ENCODE measurements around the gene HPCA. TPM values are rescaled to one million over a fixed set of nuclear protein-coding genes. Genes with fewer than 3 reads are reported as not detected.

HPCA gene
- total RNA-seq, 1 experiment from 2014 or later = not detected

- intact Hi-C loops (cut with micrococcal nuclease; ENCODE audit: unreplicated experiment) = no loop called here
- Mint-ChIP-seq H3K4me1 (ENCODE audit: low read depth, unreplicated experiment) (peaks cover 36% of the 10 kb centered on the region), H3K36me3 (ENCODE audit: insufficient read depth, unreplicated experiment) (peaks cover 17% of the 10 kb centered on the region), H3K27ac (ENCODE audit: unreplicated experiment) (no peak overlapping the region), H3K9me3 (ENCODE audit: low read depth, unreplicated experiment) (no peaks in the 10 kb centered on the region), H3K4me3 (ENCODE audit: low read depth, unreplicated experiment) (no peak overlapping the region), H3K27me3 (ENCODE audit: unreplicated experiment) (peaks cover 52% of the 10 kb centered on the region)
- no peak for TF ChIP-seq CTCF (IDR thresholded peaks at IDR 0.05; ENCODE audit: unreplicated experiment)
- BruUV-seq (replicated peaks) = no TSS peak
- no peak for DNase-seq
- CTCF ChIA-PET = no interaction called here
These were observed 4.1 kb upstream of the HPCA start for GRCh38 chr1:32881871-32882850.

- H3K27me3 Mint-ChIP-seq (ENCODE audit: unreplicated experiment) = peaks cover 54% of the 10 kb centered on the region
- no peak overlapping the region for H3K27ac Mint-ChIP-seq (ENCODE audit: unreplicated experiment)
- peaks cover 17% of the 10 kb centered on the region for H3K36me3 Mint-ChIP-seq (ENCODE audit: insufficient read depth, unreplicated experiment)
- no peaks in the 10 kb centered on the region for H3K9me3 Mint-ChIP-seq (ENCODE audit: low read depth, unreplicated experiment)
- no TSS peak for BruUV-seq (replicated peaks)
- CTCF ChIA-PET = no interaction called here
- no peak for TF ChIP-seq CTCF (IDR thresholded peaks at IDR 0.05; ENCODE audit: unreplicated experiment)
- H3K4me1 Mint-ChIP-seq (ENCODE audit: low read depth, unreplicated experiment) = peaks cover 29% of the 10 kb centered on the region
- no peak overlapping the region for H3K4me3 Mint-ChIP-seq (ENCODE audit: low read depth, unreplicated experiment)
- DNase-seq = no peak
- intact Hi-C loops (cut with micrococcal nuclease; ENCODE audit: unreplicated experiment) = no loop called here
These were observed 2.8 kb upstream of the HPCA start for GRCh38 chr1:32883338-32884031.

- TF ChIP-seq CTCF (IDR thresholded peaks at IDR 0.05; ENCODE audit: unreplicated experiment) = no peak
- DNase-seq = no peak
- H3K36me3 Mint-ChIP-seq (ENCODE audit: insufficient read depth, unreplicated experiment) = peaks cover 17% of the 10 kb centered on the region
- H3K4me1 Mint-ChIP-seq (ENCODE audit: low read depth, unreplicated experiment) = peaks cover 29% of the 10 kb centered on the region
- CTCF ChIA-PET = no interaction called here
- intact Hi-C loops (cut with micrococcal nuclease; ENCODE audit: unreplicated experiment) = no loop called here
- peaks cover 59% of the 10 kb centered on the region for H3K27me3 Mint-ChIP-seq (ENCODE audit: unreplicated experiment)
- H3K27ac Mint-ChIP-seq (ENCODE audit: unreplicated experiment) = no peak overlapping the region
- no TSS peak for BruUV-seq (replicated peaks)
- H3K4me3 Mint-ChIP-seq (ENCODE audit: low read depth, unreplicated experiment) = no peak overlapping the region
- no peaks in the 10 kb centered on the region for H3K9me3 Mint-ChIP-seq (ENCODE audit: low read depth, unreplicated experiment)
These were observed 2.3 kb upstream of the HPCA start for GRCh38 chr1:32884032-32884372.

- CTCF ChIA-PET = no interaction called here
- H3K36me3 Mint-ChIP-seq (ENCODE audit: insufficient read depth, unreplicated experiment) = peaks cover 17% of the 10 kb centered on the region
- intact Hi-C loops (cut with micrococcal nuclease; ENCODE audit: unreplicated experiment) = no loop called here
- no peak overlapping the region for H3K27ac Mint-ChIP-seq (ENCODE audit: unreplicated experiment)
- no peaks in the 10 kb centered on the region for H3K9me3 Mint-ChIP-seq (ENCODE audit: low read depth, unreplicated experiment)
- BruUV-seq (replicated peaks) = no TSS peak
- H3K4me1 Mint-ChIP-seq (ENCODE audit: low read depth, unreplicated experiment) = peaks cover 29% of the 10 kb centered on the region
- H3K27me3 Mint-ChIP-seq (ENCODE audit: unreplicated experiment) = peaks cover 67% of the 10 kb centered on the region
- no peak overlapping the region for H3K4me3 Mint-ChIP-seq (ENCODE audit: low read depth, unreplicated experiment)
- no peak for TF ChIP-seq CTCF (IDR thresholded peaks at IDR 0.05; ENCODE audit: unreplicated experiment)
- DNase-seq = no peak
These were observed 1.6 kb upstream of the HPCA start for GRCh38 chr1:32884726-32885125.
